Stomach (tissue), 4 donors: ENCODE data around the gene AGAP1.

Experiments
- CTCF ChIP-seq, 7 experiments: fragments of 450-650 bp in 4 of 7; fragments of 200-600 bp in 3 of 7; sonication (generic) in 3 of 7; IDR thresholded peaks; one replicate each; pipeline ENCODE4 v1.5.1; 2016 to 2019; ENCODE audit warnings: antibody characterized with exemption in 7 of 7, control low read depth in 2 of 7, mild to moderate bottlenecking in 1 of 7
- POLR2A ChIP-seq, 4 donors: fragments of 450-650 bp; IDR thresholded peaks; one replicate each; pipeline ENCODE4 v1.6.1; 2016; ENCODE audit warnings: antibody characterized with exemption in 4 of 4, control low read depth in 2 of 4, mild to moderate bottlenecking in 1 of 4, moderate library complexity in 1 of 4

GRCh38 chr2:235803028-235803427, 309.2 kb downstream of the AGAP1 start:
- TF ChIP-seq CTCF (IDR thresholded peaks at IDR 0.05), result no peak
- no peak for TF ChIP-seq POLR2A (IDR thresholded peaks at IDR 0.05)
